ENCODE results near the gene WDR27. TPM values are rescaled to one million over a fixed set of nuclear protein-coding genes. Genes with fewer than 3 reads are reported as not detected.

Gene WDR27
- total and polyA plus RNA-seq, 7 donors = 1.2 to 46.0 (median 20.0) TPM

- Histone ChIP-seq H3K9me3 (no peaks in the 10 kb centered on the region), H3K27ac (no peak overlapping the region), H3K4me3 (no peak overlapping the region), H3K4me1 (peaks cover 0 to 10% (median 6%) of the 10 kb centered on the region in 4 donors), H3K36me3 (peaks cover 15 to 88% (median 30%) of the 10 kb centered on the region in 4 donors), H3K27me3 (no peaks in the 10 kb centered on the region)
- DNase-seq = no peak
- intact Hi-C loops (cut with DNase I) = no loop called here
- 75 to 87% methylated on average over 3 of the region's 3 CpGs for WGBS, 2 donors
- no peak for TF ChIP-seq POLR2A (IDR thresholded peaks at IDR 0.05)
- TF ChIP-seq EP300 (IDR thresholded peaks at IDR 0.05) = no peak
- no peak for TF ChIP-seq POLR2AphosphoS5 (IDR thresholded peaks at IDR 0.05)
- TF ChIP-seq, protein P1, sequence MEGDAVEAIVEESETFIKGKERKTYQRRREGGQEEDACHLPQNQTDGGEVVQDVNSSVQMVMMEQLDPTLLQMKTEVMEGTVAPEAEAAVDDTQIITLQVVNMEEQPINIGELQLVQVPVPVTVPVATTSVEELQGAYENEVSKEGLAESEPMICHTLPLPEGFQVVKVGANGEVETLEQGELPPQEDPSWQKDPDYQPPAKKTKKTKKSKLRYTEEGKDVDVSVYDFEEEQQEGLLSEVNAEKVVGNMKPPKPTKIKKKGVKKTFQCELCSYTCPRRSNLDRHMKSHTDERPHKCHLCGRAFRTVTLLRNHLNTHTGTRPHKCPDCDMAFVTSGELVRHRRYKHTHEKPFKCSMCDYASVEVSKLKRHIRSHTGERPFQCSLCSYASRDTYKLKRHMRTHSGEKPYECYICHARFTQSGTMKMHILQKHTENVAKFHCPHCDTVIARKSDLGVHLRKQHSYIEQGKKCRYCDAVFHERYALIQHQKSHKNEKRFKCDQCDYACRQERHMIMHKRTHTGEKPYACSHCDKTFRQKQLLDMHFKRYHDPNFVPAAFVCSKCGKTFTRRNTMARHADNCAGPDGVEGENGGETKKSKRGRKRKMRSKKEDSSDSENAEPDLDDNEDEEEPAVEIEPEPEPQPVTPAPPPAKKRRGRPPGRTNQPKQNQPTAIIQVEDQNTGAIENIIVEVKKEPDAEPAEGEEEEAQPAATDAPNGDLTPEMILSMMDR (IDR thresholded peaks at IDR 0.05) = no peak
These were observed 8.2 kb upstream of the WDR27 start for GRCh38 chr6:169710009-169710408.

- TF ChIP-seq POLR2AphosphoS5 (IDR thresholded peaks at IDR 0.05) (no peak), POLR2A (IDR thresholded peaks at IDR 0.05) (no peak), EP300 (IDR thresholded peaks at IDR 0.05) (no peak)
- TF ChIP-seq, protein P1 (IDR thresholded peaks at IDR 0.05) = no peak
- H3K9me3 ChIP-seq = no peaks in the 10 kb centered on the region
- H3K4me3 ChIP-seq = no peak overlapping the region
- no peak for DNase-seq
- H3K27ac ChIP-seq = no peak overlapping the region
- peaks cover 0 to 18% (median 13%) of the 10 kb centered on the region in 4 donors for H3K4me1 ChIP-seq
- no peaks in the 10 kb centered on the region for H3K27me3 ChIP-seq
- peaks cover 7 to 85% (median 26%) of the 10 kb centered on the region in 4 donors for H3K36me3 ChIP-seq
- intact Hi-C loops (cut with DNase I) = loop anchor here (10.0 kb wide), 1 partner anchor 754 kb away; no protein-coding TSS in a partner anchor
These were observed 7.5 kb upstream of the WDR27 start for GRCh38 chr6:169709293-169709692.

DNA sequence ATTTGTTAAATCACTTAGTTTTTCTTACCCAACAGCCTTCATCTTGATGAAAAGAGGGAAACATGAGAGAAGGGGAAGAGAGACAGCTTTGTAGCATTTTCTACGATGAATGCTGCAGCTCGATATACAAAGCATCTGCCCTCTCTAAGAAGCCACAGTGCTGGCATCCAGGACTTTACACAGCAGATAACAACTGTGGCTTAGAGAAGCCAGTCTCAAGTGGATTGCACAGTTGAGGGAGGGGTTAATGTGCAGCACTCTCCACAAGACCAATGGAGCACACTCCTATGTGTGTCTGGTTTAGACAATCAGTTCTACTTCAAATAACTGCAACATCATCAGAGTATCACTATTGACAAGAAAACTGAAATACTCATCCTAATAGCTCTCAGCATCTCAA is 5.9 kb upstream of the WDR27 start:
- peaks cover 0 to 33% (median 27%) of the 10 kb centered on the region in 4 donors for H3K4me1 ChIP-seq
- TF ChIP-seq, protein P1 (IDR thresholded peaks at IDR 0.05) = no peak
- no peak for TF ChIP-seq POLR2A (IDR thresholded peaks at IDR 0.05)
- TF ChIP-seq EP300 (IDR thresholded peaks at IDR 0.05) = no peak
- TF ChIP-seq POLR2AphosphoS5 (IDR thresholded peaks at IDR 0.05) = no peak
- 94 to 95% methylated on average over 2 of the region's 2 CpGs for WGBS, 2 donors
- no peak overlapping the region for H3K27ac ChIP-seq
- intact Hi-C loops (cut with DNase I) = loop anchor here (10.0 kb wide), 1 partner anchor 753 kb away; no protein-coding TSS in a partner anchor
- H3K27me3 ChIP-seq = no peaks in the 10 kb centered on the region
- peaks cover 5 to 70% (median 22%) of the 10 kb centered on the region in 4 donors for H3K36me3 ChIP-seq
- H3K4me3 ChIP-seq = no peak overlapping the region
- DNase-seq = no peak
- no peaks in the 10 kb centered on the region for H3K9me3 ChIP-seq

DNA sequence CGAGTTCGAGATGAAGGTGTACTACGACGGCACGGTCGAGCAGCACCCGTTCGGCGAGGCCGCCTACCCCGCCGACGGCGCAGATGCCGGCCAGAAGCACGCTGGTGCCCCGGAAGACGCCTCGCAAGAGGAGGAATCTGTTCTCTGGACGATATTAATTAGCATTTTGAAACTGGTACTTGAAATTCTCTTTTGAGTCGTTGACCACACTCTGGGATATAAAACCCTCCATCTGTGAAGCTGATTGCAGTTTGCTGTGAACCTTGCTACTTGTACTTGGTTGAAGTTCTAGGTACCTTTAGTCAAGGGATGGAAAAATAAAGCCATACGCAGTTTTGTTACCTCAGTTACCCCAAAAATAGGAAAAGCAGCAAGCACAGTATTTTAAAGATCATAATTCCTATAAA is 1.0 kb upstream of the WDR27 start:
- 2 to 3% methylated on average over 22 of the region's 22 CpGs for WGBS, 2 donors
- H3K9me3 ChIP-seq = no peaks in the 10 kb centered on the region
- H3K27ac ChIP-seq = peak overlapping the region; percentile 92 to 98 (median 98)
- TF ChIP-seq EP300 (IDR thresholded peaks at IDR 0.05) (no peak), POLR2A (IDR thresholded peaks at IDR 0.05) (no peak), POLR2AphosphoS5 (IDR thresholded peaks at IDR 0.05) (no peak)
- TF ChIP-seq, protein P1 (IDR thresholded peaks at IDR 0.05) = no peak
- peaks cover 0 to 25% (median 5%) of the 10 kb centered on the region in 4 donors for H3K36me3 ChIP-seq
- intact Hi-C loops (cut with DNase I) = loop anchor here (2.0 to 10.0 kb wide), 3 partner anchors 20 to 748 kb away; partner anchors contain the start of genes DYNLT2 and ERMARD
- H3K4me1 ChIP-seq = peaks cover 0 to 54% (median 47%) of the 10 kb centered on the region in 4 donors
- no peak for DNase-seq
- H3K4me3 ChIP-seq = peak overlapping the region; percentile 83 to 96 (median 94)
- no peaks in the 10 kb centered on the region for H3K27me3 ChIP-seq

All from sigmoid colon (tissue), 7 donors.